Measurements from ENCODE around the gene MYT1.

The MYT1 gene

DNA sequence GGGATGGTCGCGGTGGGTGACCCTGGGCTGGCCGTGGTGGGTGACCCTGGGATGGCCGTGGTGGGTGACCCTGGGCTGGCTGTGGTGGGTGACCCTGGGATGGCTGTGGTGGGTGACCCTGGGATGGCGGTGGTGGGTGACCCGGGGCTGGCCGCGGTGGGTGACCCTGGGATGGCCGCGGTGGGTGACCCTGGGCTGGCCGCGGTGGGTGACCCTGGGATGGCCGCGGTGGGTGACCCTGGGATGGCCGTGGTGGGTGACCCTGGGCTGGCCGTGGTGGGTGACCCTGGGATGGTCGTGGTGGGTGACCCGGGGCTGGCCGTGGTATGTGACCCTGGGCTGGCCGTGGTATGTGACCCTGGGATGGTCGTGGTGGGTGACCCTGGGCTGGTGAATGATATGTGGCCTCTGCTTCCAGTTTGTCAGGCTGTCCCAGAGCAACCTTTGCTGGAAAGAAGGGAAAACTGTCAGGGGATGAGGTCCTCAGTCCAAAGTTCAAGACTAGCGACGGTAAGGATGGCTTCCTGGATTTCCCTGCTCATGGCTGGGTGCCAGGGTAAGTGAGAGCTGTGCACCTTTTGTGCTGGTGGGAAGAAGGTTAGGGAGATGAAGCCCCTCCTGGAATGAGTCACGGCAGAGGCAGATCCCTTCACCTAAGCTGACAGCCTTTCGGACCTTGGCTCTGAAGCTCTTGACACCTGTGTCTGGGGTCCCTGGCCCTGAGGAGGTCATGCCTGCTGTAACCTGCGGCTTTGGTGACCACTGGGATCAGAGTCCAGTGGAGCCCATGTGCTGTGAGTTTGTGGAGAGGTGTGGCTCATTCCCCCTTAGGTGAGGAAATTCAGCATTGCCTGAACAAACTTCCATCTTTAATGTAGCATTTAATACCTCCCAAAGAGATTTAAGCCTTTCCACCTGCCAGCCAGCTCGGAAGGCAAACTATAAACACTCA, 72.2 kb downstream of the MYT1 start:
- no peak for DNase-seq

DNA sequence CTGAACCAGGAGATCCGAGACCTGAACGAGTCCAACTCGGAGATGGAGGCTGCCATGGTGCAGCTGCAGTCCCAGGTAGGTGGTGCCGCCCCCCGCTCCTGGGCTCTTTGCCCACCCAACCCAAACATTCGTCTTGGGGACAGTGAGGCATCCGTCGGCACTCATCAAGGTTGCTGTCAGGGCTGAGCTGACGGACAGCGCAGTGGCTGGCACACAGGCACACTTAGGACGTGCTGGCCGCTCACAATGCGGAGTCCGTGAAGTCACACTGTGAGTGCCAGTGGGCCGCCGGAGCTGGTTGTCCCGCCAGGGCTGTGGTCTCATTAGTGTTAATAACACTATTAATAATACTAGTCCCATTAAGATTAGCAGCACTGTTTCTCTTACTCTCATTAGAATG, 73.1 kb downstream of the MYT1 start:
- DNase-seq, result no peak

DNA sequence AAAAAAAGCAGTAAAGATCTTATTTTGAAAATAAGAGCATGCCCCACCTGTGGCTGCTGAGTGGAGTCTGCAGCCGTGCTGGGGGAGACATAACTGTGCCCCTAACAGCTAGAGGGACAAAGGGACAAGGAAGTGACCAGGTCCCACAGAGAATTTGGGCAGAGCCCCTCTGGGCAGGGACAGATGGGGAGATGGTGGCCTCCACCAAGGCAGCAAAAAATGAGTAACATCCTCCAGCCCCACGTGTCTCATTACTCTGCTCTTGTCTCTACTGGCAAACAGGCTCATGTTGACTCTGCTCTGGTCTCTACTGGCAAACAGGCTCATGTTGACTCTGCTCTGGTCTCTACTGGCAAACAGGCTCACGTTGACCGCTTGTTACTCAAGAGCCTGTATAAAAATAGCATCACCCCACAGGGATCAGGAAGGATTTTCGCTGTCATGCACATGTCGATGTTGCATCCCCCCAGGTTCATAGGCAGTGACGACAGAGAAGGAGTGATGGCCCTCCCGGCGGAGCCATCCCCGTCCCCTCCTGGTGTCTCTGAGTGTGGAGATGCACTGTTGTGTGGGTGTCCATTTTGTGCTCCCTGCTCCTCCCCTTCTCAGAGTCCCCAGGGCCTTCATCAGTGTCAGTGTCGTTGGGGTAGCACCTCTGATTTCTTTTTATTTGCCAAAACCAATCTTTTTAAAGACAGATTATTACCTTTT, 74.0 kb downstream of the MYT1 start:
- no peak for DNase-seq

DNA sequence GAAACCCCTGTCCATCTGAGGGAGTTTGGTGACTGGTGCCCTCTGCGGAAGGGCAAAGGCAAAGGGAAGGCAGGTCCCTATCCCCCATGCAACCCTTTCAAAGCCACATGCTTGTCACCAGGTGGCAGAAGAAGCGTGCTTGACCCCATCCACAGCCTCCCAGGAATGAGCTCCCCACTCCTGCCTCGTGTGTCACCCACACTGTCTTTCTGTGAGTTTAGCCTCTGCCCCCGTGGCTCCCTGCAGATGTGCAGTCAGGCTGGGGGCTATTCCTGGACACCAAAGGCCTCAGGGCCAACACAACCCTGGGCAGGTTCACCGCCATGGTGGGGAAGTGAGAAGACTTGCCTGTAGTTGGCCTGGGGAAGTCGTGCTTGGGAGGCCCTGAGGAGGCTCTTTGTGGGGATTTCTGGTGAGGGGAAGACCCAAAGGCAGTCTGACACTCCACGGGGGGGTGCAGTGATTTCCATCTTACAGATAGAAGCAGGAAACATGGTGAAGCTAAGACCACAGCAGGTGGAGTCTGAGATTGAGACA, 74.7 kb downstream of the MYT1 start:
- DNase-seq, result no peak

DNA sequence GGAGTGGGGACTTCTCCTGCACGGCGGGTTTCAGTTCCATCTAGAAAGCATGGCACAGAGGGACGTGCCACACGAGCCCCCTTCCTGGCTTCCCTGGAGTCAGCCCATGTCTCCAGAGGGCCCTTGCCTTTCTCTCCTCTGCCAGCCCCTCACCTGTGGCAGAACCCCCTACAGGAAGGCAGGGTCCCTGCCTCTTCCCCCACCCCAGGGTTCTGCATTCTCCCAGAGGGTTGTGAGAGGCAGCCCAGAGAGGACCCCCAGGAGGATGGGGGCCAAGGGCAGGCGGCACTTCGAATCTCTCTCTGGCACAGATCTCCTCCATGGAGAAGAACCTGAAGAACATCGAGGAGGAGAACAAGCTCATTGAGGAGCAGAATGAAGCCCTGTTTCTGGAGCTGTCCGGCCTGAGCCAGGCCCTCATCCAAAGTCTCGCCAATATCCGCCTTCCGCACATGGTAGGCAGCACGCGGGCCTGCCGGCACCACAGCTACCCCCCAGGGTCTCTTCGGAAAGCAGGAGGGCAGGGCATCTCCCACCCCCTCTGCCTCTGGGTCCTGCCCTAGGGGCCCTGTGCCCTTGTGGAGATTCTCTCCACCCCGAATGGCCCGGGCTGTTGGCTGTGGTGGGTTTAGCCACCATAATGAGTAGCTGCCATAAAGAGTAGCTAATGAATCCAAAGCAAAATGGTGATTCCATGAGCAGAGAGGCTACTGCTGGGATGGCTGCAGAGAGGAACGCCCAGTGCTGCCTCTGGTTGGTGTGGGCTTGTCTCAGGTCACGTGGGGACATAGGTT, 75.4 kb downstream of the MYT1 start:
- DNase-seq, result no peak

DNA sequence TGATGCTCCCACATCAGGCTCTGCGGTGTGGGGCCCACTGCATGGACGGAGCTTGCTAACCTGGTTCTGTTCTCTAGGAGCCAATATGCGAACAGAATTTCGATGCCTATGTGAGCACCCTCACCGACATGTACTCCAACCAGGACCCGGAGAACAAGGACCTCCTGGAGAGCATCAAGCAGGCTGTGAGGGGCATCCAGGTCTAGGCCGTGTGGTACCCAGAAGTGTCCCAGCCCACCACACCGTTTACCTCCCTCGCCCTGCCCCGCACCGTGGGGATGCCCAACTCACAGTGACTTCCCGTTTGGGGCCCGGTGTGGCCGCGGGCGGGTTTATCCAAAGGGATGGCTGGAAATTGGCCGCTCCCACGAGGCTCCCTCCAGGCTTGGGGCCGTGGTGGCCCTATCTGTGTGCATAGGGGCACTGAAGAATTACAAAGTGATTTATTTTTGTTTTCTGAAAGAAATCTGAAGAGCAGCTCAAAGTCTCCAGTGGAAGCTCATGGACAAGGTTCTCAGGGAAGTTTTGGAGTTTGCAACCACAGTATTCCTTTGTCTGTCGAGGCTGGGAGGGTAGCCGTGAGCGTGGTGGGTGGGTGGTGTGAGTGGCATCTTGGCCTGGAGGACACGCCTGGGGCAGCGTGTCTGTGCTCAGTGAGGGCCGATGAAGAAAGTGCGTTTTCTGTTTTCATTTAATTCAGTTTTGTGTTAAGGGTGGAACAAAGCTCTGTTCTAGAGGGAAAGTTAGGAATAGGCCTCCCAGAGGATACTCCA, 76.2 kb downstream of the MYT1 start:
- DNase-seq, result no peak

DNA sequence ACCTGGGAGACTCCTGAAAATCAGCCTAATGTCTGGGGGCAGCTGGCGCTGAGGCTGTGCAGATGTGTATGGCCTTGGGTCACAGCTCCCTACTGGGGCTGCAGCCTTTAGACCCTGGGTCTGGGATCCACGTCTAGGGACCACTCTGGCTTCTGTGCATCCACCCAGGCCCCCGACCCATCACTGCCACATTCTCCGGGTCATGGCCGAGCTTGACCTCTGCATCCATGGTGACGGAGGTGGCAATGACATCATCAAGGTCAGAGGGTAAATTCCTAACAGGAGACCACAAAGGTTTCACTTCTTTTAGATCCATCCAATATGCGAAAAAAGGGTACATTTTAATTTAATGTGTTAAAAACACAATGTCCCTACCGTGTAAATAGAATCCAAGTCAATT, 76.8 kb downstream of the MYT1 start:
- no peak for DNase-seq

DNA sequence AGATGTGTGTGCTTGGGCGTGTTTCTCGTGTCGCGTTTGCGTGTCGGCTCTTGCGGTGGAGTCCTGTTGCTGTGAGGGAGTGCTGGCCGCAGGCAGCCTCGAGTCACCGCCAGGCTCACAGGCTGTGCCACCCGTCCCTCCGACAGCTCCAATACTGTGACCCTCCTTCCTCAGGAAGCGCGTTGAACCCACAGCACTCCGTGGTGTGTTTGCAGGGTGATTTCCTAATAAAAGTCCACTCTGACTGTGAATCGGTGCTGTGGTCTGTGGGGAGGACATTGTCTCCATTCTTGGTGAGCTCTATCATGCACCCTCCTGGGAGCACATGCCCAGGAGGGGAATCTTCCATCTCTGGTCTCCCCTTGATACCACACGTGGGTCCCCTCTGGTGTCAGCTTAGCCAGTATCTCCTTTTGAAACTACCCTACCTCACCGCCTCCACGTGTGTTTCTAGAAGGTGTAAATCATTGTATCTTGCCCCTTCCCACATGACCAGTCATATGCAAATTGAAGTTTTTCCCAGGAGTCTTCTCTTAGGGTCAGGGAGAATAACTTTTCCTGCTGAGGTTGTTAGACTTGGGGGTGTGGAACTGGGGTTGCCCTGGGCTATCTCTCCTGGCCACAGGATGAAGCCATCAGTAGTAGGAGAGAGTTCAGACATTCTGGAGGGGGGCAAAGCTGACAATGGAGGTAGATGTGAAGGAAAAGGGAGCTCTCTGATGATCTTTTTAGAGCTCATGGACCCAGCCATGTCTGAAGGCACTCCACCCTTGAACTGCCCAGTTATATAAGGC, 77.9 kb downstream of the MYT1 start:
- DNase-seq, result no peak

DNA sequence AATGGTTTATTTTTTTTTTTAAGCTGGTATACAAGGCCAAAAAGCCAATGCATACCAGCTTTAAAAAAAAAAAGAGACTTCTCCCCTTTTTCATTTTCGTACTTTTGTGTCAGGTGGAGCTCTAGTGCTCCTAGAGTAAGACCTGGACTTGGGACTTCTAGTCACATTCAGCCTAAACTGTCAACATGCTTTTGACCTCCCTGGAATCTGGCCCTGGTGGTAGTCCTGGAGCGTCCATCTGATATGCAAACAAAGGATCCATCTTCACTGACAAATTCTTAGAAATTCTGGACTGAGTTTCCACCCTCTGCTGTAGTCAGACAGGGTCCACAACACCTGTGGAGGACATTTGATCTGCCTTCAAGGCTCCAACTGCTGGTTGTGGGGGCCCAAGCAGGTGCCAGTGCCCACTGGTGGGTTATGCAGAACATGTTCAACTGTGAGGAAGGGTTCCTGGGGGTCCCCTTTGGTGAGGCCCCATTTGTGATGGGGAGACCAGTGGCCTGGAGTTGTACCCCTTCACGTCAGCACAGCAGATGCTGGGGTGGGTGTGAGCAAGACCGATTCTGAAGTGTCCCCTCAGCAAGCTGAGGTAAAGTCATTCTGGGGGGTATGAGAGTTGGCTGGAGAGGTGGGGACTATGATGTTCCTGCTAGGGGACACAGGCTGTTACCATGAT, 78.7 kb downstream of the MYT1 start:
- DNase-seq, result no peak

DNA sequence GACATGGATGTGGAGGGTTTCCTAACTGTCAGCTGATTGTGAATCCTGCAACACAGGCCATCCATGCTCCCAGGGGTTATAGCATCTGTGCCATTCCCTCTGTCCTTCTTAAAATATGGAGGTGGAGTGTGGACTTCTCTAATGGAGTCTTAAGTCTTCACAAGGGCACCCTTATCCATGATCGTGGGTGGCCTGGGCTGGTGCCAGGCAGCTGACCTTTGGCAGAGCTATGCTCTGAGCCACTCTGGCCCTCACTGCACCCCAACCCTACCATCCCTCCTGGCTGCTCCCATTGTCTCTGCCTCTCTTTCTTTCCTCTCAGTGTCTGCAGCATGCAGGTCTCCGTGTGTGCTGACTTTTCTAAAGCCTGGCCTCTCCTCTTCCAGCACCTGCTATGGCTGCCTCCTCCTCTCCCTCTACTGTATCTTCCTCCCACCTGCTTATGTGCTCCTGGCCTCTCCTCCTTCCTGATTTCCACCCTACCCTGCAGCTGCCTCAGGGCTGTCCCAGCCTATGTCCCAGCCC, 80.1 kb downstream of the MYT1 start:
- DNase-seq, result no peak

DNA sequence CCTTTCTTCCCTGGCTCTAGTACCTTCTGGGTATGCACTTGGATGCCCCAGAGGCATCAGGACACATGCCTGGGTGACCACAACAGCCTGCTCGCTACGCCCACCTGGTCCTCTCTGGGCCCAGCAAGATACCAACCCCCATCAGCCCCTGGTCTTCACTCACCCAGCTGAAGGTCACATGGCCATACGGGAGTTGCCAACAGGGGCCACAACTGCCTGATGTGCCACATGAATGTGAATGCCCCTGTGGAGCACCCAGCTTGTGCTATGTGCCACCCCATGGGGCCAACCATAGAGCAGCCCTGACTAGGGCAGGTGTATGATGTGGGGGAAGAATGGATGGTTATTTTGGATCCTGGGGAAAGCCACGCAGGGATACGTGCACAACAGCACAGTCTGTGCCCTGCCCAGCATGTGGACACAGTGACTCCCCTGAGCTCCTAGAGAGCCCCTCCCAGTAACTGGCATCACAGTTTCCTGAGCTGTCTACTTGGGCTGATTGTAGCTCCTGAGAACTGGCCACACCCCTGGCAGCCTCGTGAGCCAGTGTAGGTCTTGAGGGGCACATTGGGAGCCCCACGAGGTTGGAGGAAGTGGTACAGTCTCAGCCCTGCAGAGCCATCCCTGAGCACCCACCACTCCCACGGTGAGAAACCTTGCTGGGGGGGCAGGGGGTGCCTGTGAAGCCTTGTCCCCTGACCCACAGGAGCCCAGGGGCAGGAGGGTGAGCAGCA, 80.8 kb downstream of the MYT1 start:
- peak; percentile 41 for DNase-seq

DNA sequence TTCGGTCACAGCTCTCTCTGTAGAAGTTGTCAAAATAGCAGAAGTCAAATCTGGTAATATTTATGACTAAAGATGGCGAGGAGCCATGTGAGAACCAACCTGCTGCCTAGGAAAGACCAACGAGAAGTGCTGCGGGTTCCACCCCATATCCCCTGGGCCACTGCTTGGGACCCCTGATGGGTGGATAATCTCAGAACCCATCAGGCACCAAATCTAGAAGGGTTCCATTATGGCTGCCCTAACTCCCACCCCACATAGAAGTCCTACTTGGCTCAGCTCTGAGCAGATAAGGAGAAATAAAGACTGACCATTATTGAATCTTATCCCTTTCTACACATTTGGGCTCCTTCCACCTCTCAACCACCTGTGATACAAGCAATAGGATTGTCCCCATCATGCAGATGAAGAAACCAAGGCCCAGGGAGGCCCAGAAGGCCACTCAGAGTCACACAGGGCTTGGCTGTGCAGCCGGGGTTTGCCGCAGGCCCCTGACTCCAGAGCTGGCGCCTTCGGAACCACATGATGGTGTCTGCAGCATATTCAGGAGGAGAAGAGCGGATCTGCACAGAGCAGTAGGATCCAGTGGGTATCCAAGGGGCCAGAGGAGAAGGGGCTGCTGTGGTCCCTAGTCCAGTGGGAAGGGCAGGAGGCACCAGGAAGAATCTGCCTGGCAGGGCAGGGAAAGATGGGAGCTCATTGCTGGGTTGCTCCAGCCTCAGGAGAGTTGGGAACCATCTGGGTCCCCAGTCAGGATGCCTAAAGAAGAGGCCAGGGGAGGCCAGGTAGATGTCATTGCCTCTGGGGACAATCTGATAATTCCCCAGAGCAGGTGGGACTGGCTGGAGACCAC, 81.7 kb downstream of the MYT1 start:
- no peak for DNase-seq

DNA sequence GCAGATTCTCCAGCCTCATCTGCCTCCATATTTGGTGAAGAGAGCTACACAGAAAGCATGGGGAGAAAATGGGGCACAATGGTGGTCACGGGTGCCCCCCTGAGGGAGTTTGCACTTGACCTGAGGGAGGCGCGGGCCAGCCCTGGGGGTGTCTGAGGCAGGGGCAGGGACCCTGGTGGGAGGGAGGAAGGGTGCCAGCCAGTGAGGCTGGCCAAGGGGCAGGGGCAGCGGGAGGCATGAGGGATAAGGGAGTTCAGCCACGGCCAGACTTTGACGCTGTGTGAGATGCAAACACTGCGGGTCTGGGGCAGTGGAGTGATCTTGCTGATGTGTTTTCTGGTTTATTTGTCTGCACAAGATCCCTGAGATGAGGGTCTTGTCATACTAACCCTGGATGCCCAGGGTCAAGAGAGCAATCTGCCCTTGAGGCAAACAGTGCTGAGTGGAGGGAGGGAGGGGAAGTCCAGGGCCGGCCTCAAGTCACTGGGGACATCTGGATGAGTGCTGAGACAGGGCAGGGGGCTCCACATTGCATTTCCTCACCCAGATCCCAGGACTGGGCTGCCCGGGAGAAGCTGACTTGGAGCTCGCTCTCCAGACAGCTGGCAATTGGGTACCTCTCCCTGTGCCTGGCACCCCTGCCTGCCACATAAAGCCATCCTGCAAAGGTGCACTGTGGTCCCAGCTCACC, 82.5 kb downstream of the MYT1 start:
- no peak for DNase-seq

DNA sequence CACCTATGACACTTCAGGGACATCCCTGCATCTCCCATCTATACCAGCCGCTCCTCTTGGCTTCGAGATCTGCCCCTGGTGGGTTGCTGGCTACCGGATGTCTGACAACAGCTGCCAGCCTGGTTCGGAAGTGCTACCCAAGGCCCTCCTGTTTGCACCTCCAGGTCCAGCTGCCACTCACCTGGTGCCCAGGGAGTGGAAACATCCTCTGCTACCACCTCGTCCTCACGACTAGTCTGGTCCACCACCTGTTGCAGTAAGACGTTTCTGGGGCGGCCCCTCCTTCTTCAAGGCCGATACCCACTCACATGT, 83.0 kb downstream of the MYT1 start:
- no peak for DNase-seq

DNA sequence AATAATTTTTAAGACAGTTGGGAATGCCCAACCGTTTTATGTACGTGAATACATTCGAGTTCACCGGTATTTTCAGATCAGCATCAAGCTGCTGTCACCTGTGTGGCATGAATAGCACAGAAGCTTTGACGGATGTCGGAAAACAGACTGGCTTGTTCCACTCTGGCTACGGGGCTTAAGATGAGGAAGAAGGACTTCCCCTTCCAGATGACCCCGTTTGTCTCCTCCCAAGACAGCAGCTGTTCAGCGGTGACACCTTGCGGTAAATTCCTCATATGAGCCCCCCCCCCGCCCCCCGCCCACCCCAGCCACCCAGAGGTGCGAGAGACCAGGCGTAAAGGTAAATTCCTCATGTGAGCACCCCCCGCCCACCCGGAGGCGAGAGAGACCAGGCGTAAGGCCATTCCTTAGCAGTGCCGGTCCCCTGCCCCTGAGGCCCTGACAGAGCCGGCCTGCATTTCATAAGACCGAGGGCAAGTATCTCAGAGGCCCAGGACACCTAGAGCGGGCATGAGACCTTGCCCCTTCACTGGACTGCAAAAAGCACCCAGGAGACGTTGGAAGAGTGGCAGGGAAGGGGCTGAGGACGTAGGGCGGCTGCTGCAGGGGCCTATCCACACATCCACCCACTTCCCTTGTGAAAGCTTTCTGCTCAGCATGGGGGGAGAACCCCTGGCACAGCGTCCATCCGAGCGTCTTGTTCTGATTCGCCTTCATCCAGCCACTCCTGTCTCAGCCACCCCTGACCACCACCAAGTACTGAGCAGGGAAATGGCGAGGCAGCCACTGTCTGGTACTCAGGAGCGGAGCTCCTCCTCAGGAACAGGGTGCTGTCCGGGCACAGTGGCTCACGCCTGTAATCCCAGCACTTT, 84.0 kb downstream of the MYT1 start:
- peak; percentile 19 for DNase-seq

DNA sequence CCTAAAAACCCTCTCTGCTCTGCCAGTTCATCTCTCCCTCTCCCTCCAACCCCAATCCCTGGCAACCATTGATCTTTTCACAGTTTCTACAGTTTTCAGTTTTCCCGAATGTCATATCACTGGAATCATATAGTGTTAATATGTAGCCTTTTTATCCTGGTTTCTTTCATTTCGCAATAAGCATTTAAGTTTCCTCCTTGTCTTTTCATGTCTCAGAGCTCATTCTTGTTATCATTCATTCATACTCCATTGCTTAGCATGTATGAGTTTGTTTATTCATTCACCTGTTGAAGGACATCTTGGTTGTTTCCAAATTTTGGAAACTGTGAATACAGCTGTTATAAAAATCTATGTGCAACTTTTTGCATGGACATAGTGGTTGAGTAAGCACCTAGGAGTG, 85.8 kb downstream of the MYT1 start:
- DNase-seq, result no peak

DNA sequence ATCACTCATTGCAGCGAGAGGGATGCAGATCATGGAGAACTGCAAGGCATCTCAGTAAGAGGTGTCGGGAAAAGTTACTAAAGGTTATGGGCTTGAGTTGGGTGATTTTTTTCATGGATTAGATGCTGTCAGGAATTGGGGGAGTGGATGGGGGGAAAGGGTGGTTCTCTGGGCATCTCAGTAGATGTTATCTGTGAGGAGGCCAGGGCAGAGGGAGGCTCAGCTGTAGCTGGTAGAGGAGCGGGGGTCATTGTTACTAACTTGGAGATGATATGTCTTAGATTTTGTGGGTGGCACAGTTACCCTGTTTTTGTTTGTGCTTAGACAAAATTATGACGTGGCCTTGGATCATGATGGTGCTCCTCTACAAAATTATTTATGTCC, 88.7 kb downstream of the MYT1 start:
- DNase-seq, result no peak

DNA sequence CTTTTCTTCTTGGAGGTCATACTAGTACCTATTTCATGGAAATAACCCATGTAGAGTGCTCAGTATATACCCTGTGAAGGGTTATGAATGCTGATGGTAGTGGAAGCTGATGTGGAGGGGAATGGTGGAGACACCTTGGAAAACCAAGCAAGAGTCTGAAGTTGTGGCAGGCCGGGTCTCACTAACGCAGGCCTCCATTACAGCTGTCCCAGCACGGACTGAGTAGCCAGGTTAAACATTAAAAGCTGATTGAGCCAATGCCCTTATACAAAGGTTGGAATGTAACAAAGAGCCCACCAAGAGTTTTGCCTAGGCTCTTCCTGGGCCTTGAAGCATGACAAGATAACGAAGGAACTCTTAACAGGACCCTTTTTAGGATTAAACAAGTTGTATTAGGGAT, 89.2 kb downstream of the MYT1 start:
- DNase-seq, result no peak

Data from hematopoietic multipotent progenitor cell treated with erythropoietin and hydrocortisone succinate and interleukin-3 and kit ligand, for 4 days (in vitro differentiated cells).